Type B pancreatic cell (in vitro differentiated cells): Measurements from ENCODE around the gene DUSP9. TPM values are rescaled to one million over a fixed set of nuclear protein-coding genes. Genes with fewer than 3 reads are reported as not detected.

Experiments used
- DNase-seq: peaks from one replicate; pipeline ENCODE4 v3.0.0; 2021; ENCODE audit warnings: mixed read lengths; ENCODE audit not compliant: unreplicated experiment; ENCODE audit errors: extremely low spot score
- H3K27ac Mint-ChIP-seq: 2 replicates; pipeline ENCODE4 v1.8.0; 2021; ENCODE audit warnings: mild to moderate bottlenecking, mixed read lengths
- H3K27me3 Mint-ChIP-seq: 2 replicates; pipeline ENCODE4 v1.8.0; 2021; ENCODE audit warnings: mixed read lengths
- H3K36me3 Mint-ChIP-seq: 2 replicates; pipeline ENCODE4 v1.8.0; 2021; ENCODE audit warnings: mixed read lengths
- H3K4me1 Mint-ChIP-seq: one replicate; pipeline ENCODE4 v1.8.0; 2021; ENCODE audit warnings: mixed read lengths; ENCODE audit not compliant: unreplicated experiment
- H3K4me3 Mint-ChIP-seq: 2 replicates; pipeline ENCODE4 v1.8.0; 2021; ENCODE audit warnings: mild to moderate bottlenecking, mixed read lengths
- H3K9me3 Mint-ChIP-seq: 2 replicates; pipeline ENCODE4 v1.8.0; 2021; ENCODE audit warnings: mixed read lengths
- total RNA-seq: library from RNA; stranded (reverse); gene quantifications from 2 replicates; pipeline ENCODE4 v1.2.1, GENCODE V29; 2021; ENCODE audit warnings: low replicate concordance
- TF ChIP-seq, protein P1 (sequence below): fragments of 200-600 bp; sonication (generic); conservative IDR thresholded peaks from 2 replicates; pipeline ENCODE4 v1.5.0; 2021; ENCODE audit warnings: antibody characterized with exemption, mild to moderate bottlenecking

DUSP9 gene
- total RNA-seq, 1 donor from 2014 or later = 9.5 TPM

- TF ChIP-seq, protein P1, sequence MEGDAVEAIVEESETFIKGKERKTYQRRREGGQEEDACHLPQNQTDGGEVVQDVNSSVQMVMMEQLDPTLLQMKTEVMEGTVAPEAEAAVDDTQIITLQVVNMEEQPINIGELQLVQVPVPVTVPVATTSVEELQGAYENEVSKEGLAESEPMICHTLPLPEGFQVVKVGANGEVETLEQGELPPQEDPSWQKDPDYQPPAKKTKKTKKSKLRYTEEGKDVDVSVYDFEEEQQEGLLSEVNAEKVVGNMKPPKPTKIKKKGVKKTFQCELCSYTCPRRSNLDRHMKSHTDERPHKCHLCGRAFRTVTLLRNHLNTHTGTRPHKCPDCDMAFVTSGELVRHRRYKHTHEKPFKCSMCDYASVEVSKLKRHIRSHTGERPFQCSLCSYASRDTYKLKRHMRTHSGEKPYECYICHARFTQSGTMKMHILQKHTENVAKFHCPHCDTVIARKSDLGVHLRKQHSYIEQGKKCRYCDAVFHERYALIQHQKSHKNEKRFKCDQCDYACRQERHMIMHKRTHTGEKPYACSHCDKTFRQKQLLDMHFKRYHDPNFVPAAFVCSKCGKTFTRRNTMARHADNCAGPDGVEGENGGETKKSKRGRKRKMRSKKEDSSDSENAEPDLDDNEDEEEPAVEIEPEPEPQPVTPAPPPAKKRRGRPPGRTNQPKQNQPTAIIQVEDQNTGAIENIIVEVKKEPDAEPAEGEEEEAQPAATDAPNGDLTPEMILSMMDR = no peak
- Mint-ChIP-seq H3K36me3 (no peaks in the 10 kb centered on the region), H3K27ac (no peak overlapping the region)
Measured at GRCh38 chrX:153608376-153608775, 38.6 kb upstream of the DUSP9 start.

DNA sequence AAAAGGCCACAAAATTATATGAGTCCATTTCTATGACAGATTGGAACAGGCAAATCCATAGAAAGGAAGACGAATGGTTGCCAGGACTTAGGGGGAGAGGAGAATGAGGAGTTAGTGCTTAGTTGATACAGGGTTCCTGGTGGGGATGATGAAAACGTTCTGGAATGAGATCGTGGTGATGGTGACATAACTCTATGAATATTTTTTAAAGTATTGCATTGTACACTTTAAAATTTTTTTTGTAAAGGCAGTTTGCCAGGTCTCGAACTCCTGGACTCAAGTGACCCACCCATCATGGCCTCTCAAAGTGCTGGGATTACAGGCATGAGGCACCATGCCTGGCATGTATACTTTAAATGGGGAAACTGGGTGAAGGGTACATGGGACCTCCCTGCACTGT is 38.2 kb upstream of the DUSP9 start:
- Mint-ChIP-seq H3K4me3 (peak overlapping the region; percentile 11), H3K27me3 (peaks cover 17% of the 10 kb centered on the region), H3K4me1 (no peaks in the 10 kb centered on the region), H3K27ac (no peak overlapping the region), H3K9me3 (no peaks in the 10 kb centered on the region), H3K36me3 (no peaks in the 10 kb centered on the region)
- TF ChIP-seq, protein P1 = no peak
- DNase-seq = no peak

More at GRCh38 chrX:153608376-153608775, 38.6 kb upstream of the DUSP9 start:
- Mint-ChIP-seq H3K4me3 (peak overlapping the region; percentile 11), H3K4me1 (no peaks in the 10 kb centered on the region), H3K9me3 (no peaks in the 10 kb centered on the region), H3K27me3 (peaks cover 13% of the 10 kb centered on the region)
- no peak for DNase-seq

DNA sequence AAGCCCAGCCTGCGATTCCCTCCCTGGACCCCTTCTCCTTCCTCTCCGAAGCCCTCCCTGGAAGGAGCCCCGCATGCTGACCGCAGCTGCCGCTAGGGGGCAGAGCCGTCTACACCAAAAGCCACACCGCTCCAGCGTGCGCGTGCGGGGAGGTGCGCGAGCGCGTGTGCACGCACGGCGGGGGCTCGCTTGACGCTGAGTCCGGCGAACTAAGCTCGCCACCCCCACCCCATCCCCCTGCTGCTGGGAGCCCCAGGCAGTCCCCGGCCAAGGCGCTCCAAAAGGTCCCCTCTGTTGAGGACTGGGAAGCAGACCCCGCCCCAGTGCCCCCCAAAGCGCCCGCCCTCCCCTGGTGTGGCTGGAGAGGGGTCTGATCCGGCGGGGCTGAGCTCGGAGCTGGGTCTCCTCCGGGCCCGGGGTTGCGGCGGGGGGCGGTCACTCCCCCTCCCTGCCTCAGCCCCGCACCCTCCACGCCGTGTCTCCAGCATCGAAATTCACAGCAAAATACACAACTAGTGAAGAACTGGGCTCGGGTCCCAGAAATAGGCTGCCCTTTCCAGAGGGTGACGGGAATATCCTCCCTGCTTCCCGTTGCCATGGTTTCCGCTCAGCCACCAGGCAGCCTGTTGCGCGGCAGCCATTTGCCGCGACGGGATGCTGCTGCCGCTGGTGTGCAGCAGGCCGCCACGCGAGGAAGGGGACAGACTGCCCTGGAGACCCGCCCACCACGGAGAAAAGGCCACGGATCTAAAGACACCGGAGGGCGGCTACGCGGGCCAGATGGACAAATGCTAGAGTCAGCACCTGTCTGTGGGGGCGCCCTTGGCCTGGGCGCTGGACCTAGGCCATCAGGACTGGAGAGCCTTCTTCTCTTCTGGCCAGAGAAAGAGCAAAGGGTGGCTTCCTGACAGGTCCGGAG is 36.8 kb upstream of the DUSP9 start:
- H3K4me1 Mint-ChIP-seq = no peaks in the 10 kb centered on the region
- peaks cover 24% of the 10 kb centered on the region for H3K27me3 Mint-ChIP-seq
- TF ChIP-seq, protein P1 = peak; percentile 86
- no peaks in the 10 kb centered on the region for H3K36me3 Mint-ChIP-seq
- peak overlapping the region; percentile 84 for H3K4me3 Mint-ChIP-seq
- H3K27ac Mint-ChIP-seq = no peak overlapping the region
- no peaks in the 10 kb centered on the region for H3K9me3 Mint-ChIP-seq
- peak; percentile 87 for DNase-seq

DNA sequence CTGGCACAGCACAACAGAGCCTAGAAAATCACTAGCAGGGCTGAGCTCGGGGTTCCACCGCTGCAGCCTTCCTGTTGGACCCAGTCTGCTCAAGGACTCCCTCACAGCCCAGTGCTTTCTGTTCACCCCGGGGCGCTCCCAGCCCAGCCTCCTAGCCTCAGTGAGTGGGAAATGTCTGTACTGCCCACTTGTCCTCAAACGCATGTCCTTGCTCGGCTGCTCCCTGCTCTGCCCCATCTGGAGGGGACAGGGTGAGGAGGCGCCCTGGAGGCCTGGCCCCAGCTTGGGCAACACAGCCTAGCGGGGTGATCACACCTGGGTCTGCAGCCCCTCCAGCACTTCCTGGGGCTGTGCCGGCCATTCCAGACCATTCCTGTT is 36.2 kb upstream of the DUSP9 start:
- DNase-seq = no peak
- H3K9me3 Mint-ChIP-seq = no peaks in the 10 kb centered on the region
- no peaks in the 10 kb centered on the region for H3K4me1 Mint-ChIP-seq
- H3K27me3 Mint-ChIP-seq = peaks cover 31% of the 10 kb centered on the region
- no peak overlapping the region for H3K27ac Mint-ChIP-seq
- no peaks in the 10 kb centered on the region for H3K36me3 Mint-ChIP-seq
- TF ChIP-seq, protein P1 = no peak
- peak overlapping the region; percentile 84 for H3K4me3 Mint-ChIP-seq

- Mint-ChIP-seq H3K27me3 (peaks cover 34% of the 10 kb centered on the region), H3K9me3 (no peaks in the 10 kb centered on the region), H3K27ac (no peak overlapping the region), H3K4me3 (no peak overlapping the region), H3K36me3 (no peaks in the 10 kb centered on the region), H3K4me1 (no peaks in the 10 kb centered on the region)
- TF ChIP-seq, protein P1 = no peak
- DNase-seq = no peak
Measured at GRCh38 chrX:153611298-153612095, 35.5 kb upstream of the DUSP9 start.
